CD4-positive, alpha-beta T cell treated with Interleukin-10 for 1 hour (primary cell): ENCODE results near the gene CLK1.

Experiments
- DNase-seq: peaks from one replicate; pipeline ENCODE4 v3.0.0-alpha.2; 2020

CLK1 gene

DNA sequence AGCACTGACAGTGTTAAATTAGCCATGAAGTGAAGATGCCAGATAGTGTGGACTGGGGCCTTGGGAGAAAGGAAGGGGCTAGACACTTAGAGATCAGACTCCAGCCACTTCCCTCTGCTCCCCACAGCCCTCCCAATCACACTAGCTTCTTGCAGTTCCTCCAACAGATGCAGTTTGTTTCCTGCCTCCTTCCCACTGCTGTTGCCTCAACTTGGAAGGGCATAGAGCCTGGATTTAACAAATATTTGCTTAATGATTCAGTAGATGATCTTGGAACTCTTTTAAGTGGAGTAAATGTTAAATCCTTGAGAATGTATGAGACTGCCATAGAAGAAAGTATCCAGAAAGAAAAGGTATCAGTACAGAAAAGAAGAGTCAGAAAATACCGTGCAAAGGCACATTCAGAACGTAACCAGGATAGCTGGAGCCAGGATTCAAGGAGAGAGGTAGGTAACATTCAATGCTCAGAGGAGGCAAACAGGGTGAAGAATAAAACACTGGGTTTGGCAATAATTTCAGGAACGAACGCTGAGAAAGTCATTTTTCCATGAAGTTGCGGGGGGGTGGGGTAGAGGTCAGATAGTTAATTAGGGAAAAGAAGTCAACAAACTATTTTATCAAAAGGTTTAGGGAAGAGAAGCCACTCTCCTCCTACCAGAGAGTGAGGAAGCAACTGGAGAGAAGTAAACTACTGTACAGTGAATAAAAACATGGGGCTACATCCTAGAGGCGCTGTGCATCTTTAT lies 54.0 kb downstream of the CLK1 start:
- no peak for DNase-seq

DNA sequence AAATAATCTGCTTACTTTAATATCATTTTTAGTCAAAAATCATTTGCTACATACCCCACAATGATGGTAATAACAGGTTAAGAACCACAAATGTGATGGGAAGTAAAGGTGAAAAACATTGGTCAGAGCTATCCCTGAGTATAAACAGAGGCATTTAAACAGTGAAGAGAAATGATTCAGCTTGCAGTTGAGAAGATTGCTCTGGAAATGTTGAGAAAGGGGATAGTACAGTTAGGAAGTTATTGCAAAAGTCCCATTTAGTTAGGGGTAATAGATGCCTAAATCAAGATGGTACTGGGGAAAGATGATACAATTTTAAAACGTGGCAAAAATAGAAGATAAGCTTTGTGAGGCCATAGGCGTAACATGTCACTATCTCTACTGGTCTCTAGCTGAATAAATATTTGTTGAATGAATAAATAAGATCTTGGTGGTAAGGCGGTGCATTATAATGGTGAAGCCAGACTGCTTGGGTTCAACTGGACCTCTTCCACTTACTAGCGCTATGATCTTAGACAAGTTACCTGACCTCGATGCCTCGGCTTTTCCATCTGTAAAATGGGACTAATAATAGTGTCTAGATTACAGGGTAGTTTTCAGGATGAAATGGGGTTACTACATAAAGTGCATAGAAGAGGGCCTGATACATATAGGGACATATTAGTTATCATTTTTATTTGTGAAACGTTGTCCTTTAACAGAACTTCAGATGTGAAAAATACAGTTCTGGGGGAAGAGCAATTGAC lies 54.8 kb downstream of the CLK1 start:
- DNase-seq, result no peak
